SK-N-SH (cell line): ENCODE results near the gene STAC3. TPM values are rescaled to one million over a fixed set of nuclear protein-coding genes. Genes with fewer than 3 reads are reported as not detected.

ENCODE experiments used
- CTCF ChIA-PET: fragments of 300-600, 350-600 bp; formaldehyde crosslinking; extraction: SDS; loops from one replicate; lab custom pipeline; 2021; lab: Yijun Ruan, JAX
- POLR2A ChIA-PET: fragments of 350-600 bp; sonication (Branson Sonifier 250); formaldehyde crosslinking; extraction: SDS; loops from one replicate; lab custom pipeline; 2020; ENCODE audit warnings: antibody characterized with exemption, inconsistent platforms; lab: Yijun Ruan, JAX
- DNase-seq: peaks from one replicate; pipeline ENCODE4 v3.0.0; 2012
- H2AFZ ChIP-seq: fragments of 200-600 bp; sonication (generic); 2 replicates; pipeline ENCODE4 v1.8.1; 2016; ENCODE audit warnings: antibody characterized with exemption, mild to moderate bottlenecking, low read depth
- H3F3A ChIP-seq: fragments of 200-600 bp; sonication (generic); replicated peaks from 2 replicates; pipeline ENCODE3; 2016; ENCODE audit warnings: antibody characterized with exemption, mild to moderate bottlenecking; ENCODE audit not compliant: insufficient read depth
- H3K27ac ChIP-seq, 2 experiments: fragments of 200-500 bp in 1 of 2; fragments of 200-600 bp in 1 of 2; sonication (Bioruptor generic) in 1 of 2; sonication (generic), shearing (Covaris generic) in 1 of 2; 2 replicates each; pipeline versions ENCODE4 v1.5.1 to v1.6.1; 2014 to 2016; ENCODE audit warnings: low read depth in 2 of 2, inconsistent platforms in 1 of 2, low read length in 1 of 2, mild to moderate bottlenecking in 1 of 2, mixed read lengths in 1 of 2
- H3K27me3 ChIP-seq: fragments of 200-600 bp; sonication (generic), shearing (Covaris generic); 2 replicates; pipeline ENCODE4 v1.6.1; 2016; ENCODE audit warnings: mixed run types; ENCODE audit not compliant: insufficient read depth
- H3K36me3 ChIP-seq, 2 experiments: fragments of 200-500 bp in 1 of 2; fragments of 200-600 bp in 1 of 2; sonication (Bioruptor generic) in 1 of 2; sonication (generic) in 1 of 2; replicated peaks in 1 of 2; 2 replicates each; pipeline versions ENCODE3 to v1.5.1; 2014 to 2016; ENCODE audit warnings: low read length in 1 of 2, mild to moderate bottlenecking in 1 of 2; ENCODE audit not compliant: insufficient read depth in 2 of 2, control insufficient read depth in 1 of 2
- H3K4me1 ChIP-seq, 2 experiments: fragments of 200-500 bp in 1 of 2; fragments of 200-600 bp in 1 of 2; sonication (Bioruptor generic) in 1 of 2; sonication (generic), shearing (Covaris generic) in 1 of 2; 2 replicates each; pipeline versions ENCODE4 v1.5.1 to v1.6.1; 2014 to 2016; ENCODE audit warnings: low read depth in 1 of 2, low read length in 1 of 2, mixed run types in 1 of 2; ENCODE audit not compliant: insufficient read depth in 2 of 2, control insufficient read depth in 1 of 2
- H3K4me2 ChIP-seq: fragments of 200-600 bp; sonication (generic), shearing (Covaris generic); 2 replicates; pipeline ENCODE4 v1.6.1; 2017; ENCODE audit warnings: mixed run types
- H3K4me3 ChIP-seq, 2 experiments: fragments of 200-500 bp in 1 of 2; fragments of 200-600 bp in 1 of 2; sonication (Bioruptor generic) in 1 of 2; sonication (generic), shearing (Covaris generic) in 1 of 2; 2 replicates each; pipeline versions ENCODE4 v1.5.1 to v1.8.1; 2014 to 2016; ENCODE audit warnings: low read depth in 2 of 2, inconsistent platforms in 1 of 2, low read length in 1 of 2, mild to moderate bottlenecking in 1 of 2, mixed read lengths in 1 of 2, moderate library complexity in 1 of 2
- H3K79me2 ChIP-seq: fragments of 200-600 bp; sonication (generic); 2 replicates; pipeline ENCODE4 v1.8.1; 2017; ENCODE audit warnings: mild to moderate bottlenecking; ENCODE audit not compliant: insufficient read depth
- H3K9ac ChIP-seq: fragments of 200-600 bp; sonication (generic); 2 replicates; pipeline ENCODE4 v1.6.1; 2017; ENCODE audit warnings: mixed run types
- H3K9me2 ChIP-seq: fragments of 200-600 bp; sonication (generic); 2 replicates; pipeline ENCODE4 v1.6.1; 2017; ENCODE audit warnings: mixed run types
- H3K9me3 ChIP-seq: fragments of 200-600 bp; sonication (generic); 2 replicates; pipeline ENCODE4 v1.6.1; 2017; ENCODE audit warnings: mixed run types, mild to moderate bottlenecking, moderate library complexity
- H4K20me1 ChIP-seq: fragments of 200-600 bp; sonication (generic); 2 replicates; pipeline ENCODE4 v1.6.1; 2017; ENCODE audit warnings: mild to moderate bottlenecking, mixed run types; ENCODE audit not compliant: insufficient read depth
- CHD2 ChIP-seq: fragments of 150-350 bp; IDR thresholded peaks from 2 replicates; pipeline ENCODE4 v1.6.1; 2018; ENCODE audit warnings: low read length; ENCODE audit not compliant: partially characterized antibody
- EP300 ChIP-seq, 2 experiments: IDR thresholded peaks; 2 replicates each; pipeline versions ENCODE4 v1.4.0 to v1.6.1; 2012; ENCODE audit warnings: borderline replicate concordance in 1 of 2, low read depth in 1 of 2, low read length in 1 of 2
- EZH2phosphoT487 ChIP-seq: fragments of 200-600 bp; sonication (generic); IDR thresholded peaks from 2 replicates; pipeline ENCODE4 v1.6.1; 2017; ENCODE audit warnings: low read depth, mixed run types, mild to moderate bottlenecking, antibody characterized with exemption, moderate library complexity, borderline replicate concordance
- GATA2 ChIP-seq: sonication (generic); formaldehyde crosslinking; IDR thresholded peaks from 2 replicates; pipeline ENCODE4 v1.5.0; 2020; ENCODE audit warnings: mild to moderate bottlenecking, missing genetic modification reagents
- JUND ChIP-seq: IDR thresholded peaks from 2 replicates; pipeline ENCODE4 v1.4.0; 2012
- MEF2A ChIP-seq: IDR thresholded peaks from 2 replicates; pipeline ENCODE4 v1.4.0; 2012; ENCODE audit warnings: low read depth, borderline replicate concordance
- MXI1 ChIP-seq: IDR thresholded peaks from 2 replicates; pipeline ENCODE4 v1.6.1; 2012; ENCODE audit warnings: mild to moderate bottlenecking, low read depth, low read length, improper control_type of control experiment
- NRF1 ChIP-seq: IDR thresholded peaks from 2 replicates; pipeline ENCODE4 v1.6.1; 2012; ENCODE audit warnings: low read depth, mild to moderate bottlenecking, low read length
- POLR2AphosphoS5 ChIP-seq: IDR thresholded peaks from 2 replicates; pipeline ENCODE4 v1.6.1; 2012; ENCODE audit warnings: low read depth, low read length
- RCOR1 ChIP-seq: fragments of 150-350 bp; IDR thresholded peaks from 2 replicates; pipeline ENCODE4 v1.6.1; 2017; ENCODE audit warnings: antibody characterized with exemption, low read length
- RFX5 ChIP-seq: IDR thresholded peaks from 2 replicates; pipeline ENCODE4 v1.6.1; 2012; ENCODE audit warnings: mild to moderate bottlenecking, improper control_type of control experiment, low read length
- SIN3A ChIP-seq: IDR thresholded peaks from 2 replicates; pipeline ENCODE4 v1.6.1; 2012; ENCODE audit warnings: low read depth, mild to moderate bottlenecking, low read length, moderate library complexity, borderline replicate concordance
- SMC3 ChIP-seq: IDR thresholded peaks from 2 replicates; pipeline ENCODE4 v1.6.1; 2012; ENCODE audit warnings: low read depth, low read length, improper control_type of control experiment
- TAF1 ChIP-seq: IDR thresholded peaks from 2 replicates; pipeline ENCODE4 v1.6.1; 2012; ENCODE audit warnings: low read depth, mild to moderate bottlenecking, low read length, moderate library complexity, borderline replicate concordance
- TCF12 ChIP-seq: IDR thresholded peaks from 2 replicates; pipeline ENCODE4 v1.4.0; 2012
- TEAD4 ChIP-seq: IDR thresholded peaks from 2 replicates; pipeline ENCODE4 v1.4.0; 2012; ENCODE audit warnings: mild to moderate bottlenecking, borderline replicate concordance; ENCODE audit not compliant: insufficient read depth
- WGBS: methylation state at CpG from one replicate; pipeline ENCODE4 v1.1.6; 2017; ENCODE audit warnings: low lambda C conversion rate; 5-methylcytosine and 5-hydroxymethylcytosine counted together
- polyA plus RNA-seq, 3 experiments: library from polyadenylated mRNA; depleted of rRNA; stranded (reverse); fragments of >200 nt; gene quantifications; 2 replicates each; pipeline ENCODE4 v1.2.3, GENCODE V29; 2012
- TF ChIP-seq, protein P1 (sequence below): IDR thresholded peaks from 2 replicates; pipeline ENCODE4 v1.6.1; 2012; ENCODE audit warnings: mild to moderate bottlenecking, low read depth, low read length, moderate library complexity
- TF ChIP-seq, protein P2 (sequence below): IDR thresholded peaks from 2 replicates; pipeline ENCODE4 v1.4.0; 2012; ENCODE audit warnings: low read depth
- TF ChIP-seq, protein P3 (sequence below): IDR thresholded peaks from 2 replicates; pipeline ENCODE4 v1.4.0; 2012; ENCODE audit warnings: low read depth, borderline replicate concordance
- TF ChIP-seq, protein P4 (sequence below): fragments of 150-350 bp; IDR thresholded peaks from 2 replicates; pipeline ENCODE4 v1.6.1; 2016; ENCODE audit warnings: mild to moderate bottlenecking, low read depth, low read length
- TF ChIP-seq, protein P5 (sequence below): fragments of 150-350 bp; IDR thresholded peaks from 2 replicates; pipeline ENCODE4 v1.6.1; 2017; ENCODE audit warnings: antibody characterized with exemption, low read length, low read depth, borderline replicate concordance

Gene STAC3
- polyA plus RNA-seq, 1 of the 3 experiments (the other 2 are of a cell fraction): 0.76 TPM

DNA sequence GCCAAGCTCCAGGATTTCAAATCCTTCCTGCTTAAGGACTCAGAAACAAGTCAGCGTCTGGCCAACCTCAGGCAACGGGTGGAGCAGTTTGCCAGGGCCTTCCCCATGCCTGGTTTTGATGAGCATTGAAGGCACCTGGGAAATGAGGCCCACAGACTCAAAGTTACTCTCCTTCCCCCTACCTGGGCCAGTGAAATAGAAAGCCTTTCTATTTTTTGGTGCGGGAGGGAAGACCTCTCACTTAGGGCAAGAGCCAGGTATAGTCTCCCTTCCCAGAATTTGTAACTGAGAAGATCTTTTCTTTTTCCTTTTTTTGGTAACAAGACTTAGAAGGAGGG, 16.8 kb downstream of the STAC3 start (continued):
- TF ChIP-seq, protein P1, sequence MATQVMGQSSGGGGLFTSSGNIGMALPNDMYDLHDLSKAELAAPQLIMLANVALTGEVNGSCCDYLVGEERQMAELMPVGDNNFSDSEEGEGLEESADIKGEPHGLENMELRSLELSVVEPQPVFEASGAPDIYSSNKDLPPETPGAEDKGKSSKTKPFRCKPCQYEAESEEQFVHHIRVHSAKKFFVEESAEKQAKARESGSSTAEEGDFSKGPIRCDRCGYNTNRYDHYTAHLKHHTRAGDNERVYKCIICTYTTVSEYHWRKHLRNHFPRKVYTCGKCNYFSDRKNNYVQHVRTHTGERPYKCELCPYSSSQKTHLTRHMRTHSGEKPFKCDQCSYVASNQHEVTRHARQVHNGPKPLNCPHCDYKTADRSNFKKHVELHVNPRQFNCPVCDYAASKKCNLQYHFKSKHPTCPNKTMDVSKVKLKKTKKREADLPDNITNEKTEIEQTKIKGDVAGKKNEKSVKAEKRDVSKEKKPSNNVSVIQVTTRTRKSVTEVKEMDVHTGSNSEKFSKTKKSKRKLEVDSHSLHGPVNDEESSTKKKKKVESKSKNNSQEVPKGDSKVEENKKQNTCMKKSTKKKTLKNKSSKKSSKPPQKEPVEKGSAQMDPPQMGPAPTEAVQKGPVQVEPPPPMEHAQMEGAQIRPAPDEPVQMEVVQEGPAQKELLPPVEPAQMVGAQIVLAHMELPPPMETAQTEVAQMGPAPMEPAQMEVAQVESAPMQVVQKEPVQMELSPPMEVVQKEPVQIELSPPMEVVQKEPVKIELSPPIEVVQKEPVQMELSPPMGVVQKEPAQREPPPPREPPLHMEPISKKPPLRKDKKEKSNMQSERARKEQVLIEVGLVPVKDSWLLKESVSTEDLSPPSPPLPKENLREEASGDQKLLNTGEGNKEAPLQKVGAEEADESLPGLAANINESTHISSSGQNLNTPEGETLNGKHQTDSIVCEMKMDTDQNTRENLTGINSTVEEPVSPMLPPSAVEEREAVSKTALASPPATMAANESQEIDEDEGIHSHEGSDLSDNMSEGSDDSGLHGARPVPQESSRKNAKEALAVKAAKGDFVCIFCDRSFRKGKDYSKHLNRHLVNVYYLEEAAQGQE: no peak
- TF ChIP-seq GATA2 (no peak), RCOR1 (no peak), TCF12 (no peak), TEAD4 (no peak), CHD2 (no peak), MEF2A (no peak)

DNA sequence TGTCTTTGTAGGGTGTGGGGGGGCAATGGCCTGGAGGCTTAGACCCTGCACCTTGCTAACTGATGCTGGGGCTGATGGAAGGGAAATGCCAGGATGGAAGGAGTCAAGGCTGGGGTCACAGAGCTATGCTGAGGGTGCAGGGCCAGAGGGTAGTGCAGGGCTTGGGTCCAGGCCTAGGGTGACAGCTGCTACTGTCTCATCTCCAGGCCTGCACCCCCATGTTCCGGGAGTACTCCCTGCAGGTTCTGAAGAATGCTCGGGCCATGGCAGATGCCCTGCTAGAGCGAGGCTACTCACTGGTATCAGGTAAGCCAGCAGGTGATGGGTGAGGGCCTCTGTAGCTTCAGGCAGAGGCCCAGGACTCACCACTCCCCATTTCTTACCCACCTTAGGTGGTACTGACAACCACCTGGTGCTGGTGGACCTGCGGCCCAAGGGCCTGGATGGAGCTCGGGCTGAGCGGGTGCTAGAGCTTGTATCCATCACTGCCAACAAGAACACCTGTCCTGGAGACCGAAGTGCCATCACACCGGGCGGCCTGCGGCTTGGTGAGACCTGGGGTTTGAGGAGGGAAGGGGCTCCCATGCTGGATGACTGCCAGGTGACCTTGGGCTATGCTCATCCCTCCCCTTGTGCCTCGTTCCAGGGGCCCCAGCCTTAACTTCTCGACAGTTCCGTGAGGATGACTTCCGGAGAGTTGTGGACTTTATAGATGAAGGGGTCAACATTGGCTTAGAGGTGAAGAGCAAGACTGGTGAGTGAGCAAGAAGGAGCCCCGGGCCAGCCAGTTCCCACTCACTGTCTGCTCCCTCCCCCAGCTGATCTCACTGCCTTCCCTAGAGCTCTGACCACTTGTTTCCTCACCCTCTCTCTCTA, 17.4 kb downstream of the STAC3 start:
- 91% methylated on average over 11 of the region's 15 CpGs for WGBS
- H3K4me2 ChIP-seq: no peak overlapping the region
- TF ChIP-seq NRF1: no peak
- TF ChIP-seq MXI1: no peak
- TF ChIP-seq JUND: no peak
- TF ChIP-seq, protein P2, sequence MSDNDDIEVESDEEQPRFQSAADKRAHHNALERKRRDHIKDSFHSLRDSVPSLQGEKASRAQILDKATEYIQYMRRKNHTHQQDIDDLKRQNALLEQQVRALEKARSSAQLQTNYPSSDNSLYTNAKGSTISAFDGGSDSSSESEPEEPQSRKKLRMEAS: no peak
- TF ChIP-seq SMC3: no peak
- TF ChIP-seq, protein P3, sequence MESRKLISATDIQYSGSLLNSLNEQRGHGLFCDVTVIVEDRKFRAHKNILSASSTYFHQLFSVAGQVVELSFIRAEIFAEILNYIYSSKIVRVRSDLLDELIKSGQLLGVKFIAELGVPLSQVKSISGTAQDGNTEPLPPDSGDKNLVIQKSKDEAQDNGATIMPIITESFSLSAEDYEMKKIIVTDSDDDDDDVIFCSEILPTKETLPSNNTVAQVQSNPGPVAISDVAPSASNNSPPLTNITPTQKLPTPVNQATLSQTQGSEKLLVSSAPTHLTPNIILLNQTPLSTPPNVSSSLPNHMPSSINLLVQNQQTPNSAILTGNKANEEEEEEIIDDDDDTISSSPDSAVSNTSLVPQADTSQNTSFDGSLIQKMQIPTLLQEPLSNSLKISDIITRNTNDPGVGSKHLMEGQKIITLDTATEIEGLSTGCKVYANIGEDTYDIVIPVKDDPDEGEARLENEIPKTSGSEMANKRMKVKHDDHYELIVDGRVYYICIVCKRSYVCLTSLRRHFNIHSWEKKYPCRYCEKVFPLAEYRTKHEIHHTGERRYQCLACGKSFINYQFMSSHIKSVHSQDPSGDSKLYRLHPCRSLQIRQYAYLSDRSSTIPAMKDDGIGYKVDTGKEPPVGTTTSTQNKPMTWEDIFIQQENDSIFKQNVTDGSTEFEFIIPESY: no peak
- TF ChIP-seq TCF12: no peak
- no peak for TF ChIP-seq TAF1
- TF ChIP-seq TEAD4: no peak
- TF ChIP-seq EZH2phosphoT487: no peak
- TF ChIP-seq POLR2AphosphoS5: no peak
- TF ChIP-seq EP300 (IDR thresholded peaks at IDR 0.05; ENCODE audit: borderline replicate concordance in 1 of 2, low read depth in 1 of 2, low read length in 1 of 2): no peak
- no peak for TF ChIP-seq SIN3A
- no peak for TF ChIP-seq RFX5
- no peak for TF ChIP-seq MEF2A
- TF ChIP-seq, protein P4, sequence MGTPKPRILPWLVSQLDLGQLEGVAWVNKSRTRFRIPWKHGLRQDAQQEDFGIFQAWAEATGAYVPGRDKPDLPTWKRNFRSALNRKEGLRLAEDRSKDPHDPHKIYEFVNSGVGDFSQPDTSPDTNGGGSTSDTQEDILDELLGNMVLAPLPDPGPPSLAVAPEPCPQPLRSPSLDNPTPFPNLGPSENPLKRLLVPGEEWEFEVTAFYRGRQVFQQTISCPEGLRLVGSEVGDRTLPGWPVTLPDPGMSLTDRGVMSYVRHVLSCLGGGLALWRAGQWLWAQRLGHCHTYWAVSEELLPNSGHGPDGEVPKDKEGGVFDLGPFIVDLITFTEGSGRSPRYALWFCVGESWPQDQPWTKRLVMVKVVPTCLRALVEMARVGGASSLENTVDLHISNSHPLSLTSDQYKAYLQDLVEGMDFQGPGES: no peak
- TF ChIP-seq, protein P5, sequence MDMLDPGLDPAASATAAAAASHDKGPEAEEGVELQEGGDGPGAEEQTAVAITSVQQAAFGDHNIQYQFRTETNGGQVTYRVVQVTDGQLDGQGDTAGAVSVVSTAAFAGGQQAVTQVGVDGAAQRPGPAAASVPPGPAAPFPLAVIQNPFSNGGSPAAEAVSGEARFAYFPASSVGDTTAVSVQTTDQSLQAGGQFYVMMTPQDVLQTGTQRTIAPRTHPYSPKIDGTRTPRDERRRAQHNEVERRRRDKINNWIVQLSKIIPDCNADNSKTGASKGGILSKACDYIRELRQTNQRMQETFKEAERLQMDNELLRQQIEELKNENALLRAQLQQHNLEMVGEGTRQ: no peak
- TF ChIP-seq, all 33 proteins: peak for 0
- no peak overlapping the region for H3K27ac ChIP-seq
- ChIA-PET CTCF (interaction anchor here (0.5 to 31.5 kb wide), 6 partner anchors 7 to 1045 kb away, joined by 3 to 937 read pairs (median 5); partner anchors contain the start of genes NXPH4 and STAC3), POLR2A (no interaction called here)
- H2AFZ ChIP-seq: no peak overlapping the region
- no peaks in the 10 kb centered on the region for H3K27me3 ChIP-seq
- peaks cover 22 to 37% of the 10 kb centered on the region in 2 experiments for H3K36me3 ChIP-seq
- H3K79me2 ChIP-seq: peaks cover 28% of the 10 kb centered on the region
- H4K20me1 ChIP-seq: no peaks in the 10 kb centered on the region
- no peak for DNase-seq
- H3F3A ChIP-seq: peaks cover 5% of the 10 kb centered on the region
- peaks cover 0 to 37% of the 10 kb centered on the region in 2 experiments; a peak in 1 of 4 replicates for H3K4me1 ChIP-seq
- H3K9me3 ChIP-seq: no peaks in the 10 kb centered on the region
- H3K4me3 ChIP-seq: no peak overlapping the region
- no peaks in the 10 kb centered on the region for H3K9me2 ChIP-seq
- H3K9ac ChIP-seq: no peak overlapping the region
